GM19099 (cell line): ENCODE results near the gene SLC13A2.

Experiments
- POLR2A ChIP-seq: IDR thresholded peaks from 3 replicates; pipeline ENCODE4 v1.6.1; 2011; ENCODE audit warnings: low read depth; ENCODE audit not compliant: insufficient read length; ENCODE audit errors: extremely low read depth

Gene SLC13A2

GRCh38 chr17:28521311-28522085 is 48.1 kb downstream of the SLC13A2 start:
- no peak for TF ChIP-seq POLR2A

DNA sequence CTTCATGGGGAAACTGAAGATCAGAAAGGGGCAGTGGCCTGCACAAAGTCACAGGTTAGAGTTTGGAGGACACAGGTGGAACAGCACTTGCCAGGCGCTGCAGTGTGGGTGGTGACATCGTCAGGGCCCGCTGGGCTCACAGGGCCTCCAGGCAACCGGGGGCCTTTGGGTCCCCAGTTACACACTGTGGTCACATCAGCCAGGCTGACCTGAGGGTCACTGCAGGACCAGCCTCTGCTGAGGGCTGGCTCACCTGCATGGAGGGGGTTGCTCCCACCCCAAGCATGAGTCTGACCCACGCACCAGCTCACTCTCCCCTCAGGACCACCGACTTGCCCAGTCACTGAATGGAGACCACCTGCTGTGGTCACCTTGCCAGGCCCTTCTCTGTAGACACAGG is 49.7 kb downstream of the SLC13A2 start:
- TF ChIP-seq POLR2A: no peak

DNA sequence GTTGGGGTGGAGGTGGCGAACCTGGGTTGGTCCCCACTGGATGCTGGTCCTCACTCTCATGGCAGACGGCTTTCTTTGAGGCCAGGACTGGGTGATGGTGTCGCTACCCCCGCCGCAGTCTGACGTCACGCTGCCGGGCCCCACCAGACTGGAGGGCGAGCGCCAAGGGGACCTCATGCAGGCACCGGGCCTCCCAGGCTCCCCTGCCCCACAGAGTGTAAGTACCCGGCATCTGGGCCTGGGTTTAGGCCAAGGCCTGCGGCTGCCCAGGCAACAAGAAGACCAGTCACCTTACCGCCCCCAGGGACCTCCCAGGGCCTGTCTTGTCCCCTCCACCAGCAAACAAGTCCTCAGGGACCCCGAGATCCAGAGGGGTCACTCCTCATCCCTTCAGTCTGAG is 50.4 kb downstream of the SLC13A2 start:
- TF ChIP-seq POLR2A: no peak

GRCh38 chr17:28524476-28525424 is 51.3 kb downstream of the SLC13A2 start:
- no peak for TF ChIP-seq POLR2A

- no peak for TF ChIP-seq POLR2A
These were observed 52.9 kb downstream of the SLC13A2 start for GRCh38 chr17:28526381-28526780.

DNA sequence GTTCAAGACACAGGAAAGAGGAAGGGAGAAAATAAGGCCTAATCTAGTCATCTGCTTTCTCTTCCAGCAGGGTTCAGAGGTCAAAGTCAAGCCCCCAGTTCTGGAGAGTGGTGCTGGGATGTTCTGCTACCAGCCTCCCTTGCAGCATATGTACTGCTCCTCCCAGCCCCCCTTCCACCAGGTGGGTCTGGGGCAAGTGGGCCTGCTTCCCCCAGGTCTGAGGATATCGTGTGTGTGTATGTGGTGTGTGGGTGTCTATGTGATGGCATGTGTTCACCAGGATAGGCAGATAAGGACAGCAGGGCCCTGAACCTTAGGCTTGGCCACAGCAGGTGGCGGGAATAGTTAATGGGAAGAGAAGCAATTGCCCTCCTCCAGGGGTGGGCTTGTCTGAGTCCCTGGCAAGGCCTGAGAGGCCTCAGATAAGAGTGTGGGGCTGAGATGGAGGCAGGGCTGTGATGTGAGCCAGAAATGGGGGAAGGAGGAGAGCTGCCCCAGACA is 53.8 kb downstream of the SLC13A2 start:
- no peak for TF ChIP-seq POLR2A

DNA sequence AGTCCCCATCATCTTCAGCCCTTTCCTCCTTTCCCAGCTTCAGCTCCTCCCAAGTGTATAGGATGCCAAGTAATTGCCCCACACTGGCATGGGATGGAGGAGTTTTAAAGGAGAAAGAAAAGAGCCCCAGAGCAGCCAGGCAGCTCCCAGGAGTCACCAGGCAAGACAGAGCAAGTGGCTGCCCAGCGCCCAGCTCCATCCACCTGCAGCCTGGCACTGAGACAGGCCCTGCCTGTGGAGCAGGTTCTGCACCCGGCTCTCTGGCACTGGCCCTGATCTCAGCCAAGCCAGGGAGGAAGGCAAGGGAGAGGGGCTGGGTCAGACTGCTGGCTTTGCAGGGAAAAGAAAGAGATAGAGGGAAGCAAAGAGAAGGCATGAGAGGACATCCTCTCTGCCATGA is 54.4 kb downstream of the SLC13A2 start:
- TF ChIP-seq POLR2A: no peak

- TF ChIP-seq POLR2A: no peak
These were observed 55.0 kb downstream of the SLC13A2 start for GRCh38 chr17:28528327-28529012.

GRCh38 chr17:28529013-28529400 is 55.6 kb downstream of the SLC13A2 start:
- TF ChIP-seq POLR2A: no peak

GRCh38 chr17:28530250-28530649 is 56.8 kb downstream of the SLC13A2 start:
- TF ChIP-seq POLR2A: no peak

GRCh38 chr17:28530926-28531325 is 57.5 kb downstream of the SLC13A2 start:
- TF ChIP-seq POLR2A: no peak

- TF ChIP-seq POLR2A: no peak
These were observed 58.9 kb downstream of the SLC13A2 start for GRCh38 chr17:28532050-28532960.

- no peak for TF ChIP-seq POLR2A
These were observed 59.8 kb downstream of the SLC13A2 start for GRCh38 chr17:28533091-28533807.
